ENCODE data around the gene ADPRHL1.

DNA sequence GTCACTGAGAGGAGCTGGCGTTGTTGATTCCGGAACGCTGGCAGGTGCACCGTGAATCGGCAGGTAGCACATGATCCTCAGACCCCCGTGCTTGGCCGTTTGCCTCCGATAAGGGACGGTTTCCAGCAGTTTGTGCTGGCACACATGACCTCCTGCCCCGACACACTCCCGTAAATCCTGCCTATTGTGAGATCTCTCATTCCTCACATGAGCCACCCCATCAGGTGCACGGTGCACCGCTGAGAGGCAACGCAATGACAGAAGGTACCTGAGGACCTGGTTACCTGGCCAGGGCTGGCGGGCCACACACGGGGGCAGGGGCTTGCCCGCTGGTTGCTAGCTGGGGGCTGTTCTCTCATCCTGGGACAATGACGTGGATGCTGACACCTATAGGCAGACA is 2.1 kb upstream of the ADPRHL1 start:
- TF ChIP-seq, protein P1, sequence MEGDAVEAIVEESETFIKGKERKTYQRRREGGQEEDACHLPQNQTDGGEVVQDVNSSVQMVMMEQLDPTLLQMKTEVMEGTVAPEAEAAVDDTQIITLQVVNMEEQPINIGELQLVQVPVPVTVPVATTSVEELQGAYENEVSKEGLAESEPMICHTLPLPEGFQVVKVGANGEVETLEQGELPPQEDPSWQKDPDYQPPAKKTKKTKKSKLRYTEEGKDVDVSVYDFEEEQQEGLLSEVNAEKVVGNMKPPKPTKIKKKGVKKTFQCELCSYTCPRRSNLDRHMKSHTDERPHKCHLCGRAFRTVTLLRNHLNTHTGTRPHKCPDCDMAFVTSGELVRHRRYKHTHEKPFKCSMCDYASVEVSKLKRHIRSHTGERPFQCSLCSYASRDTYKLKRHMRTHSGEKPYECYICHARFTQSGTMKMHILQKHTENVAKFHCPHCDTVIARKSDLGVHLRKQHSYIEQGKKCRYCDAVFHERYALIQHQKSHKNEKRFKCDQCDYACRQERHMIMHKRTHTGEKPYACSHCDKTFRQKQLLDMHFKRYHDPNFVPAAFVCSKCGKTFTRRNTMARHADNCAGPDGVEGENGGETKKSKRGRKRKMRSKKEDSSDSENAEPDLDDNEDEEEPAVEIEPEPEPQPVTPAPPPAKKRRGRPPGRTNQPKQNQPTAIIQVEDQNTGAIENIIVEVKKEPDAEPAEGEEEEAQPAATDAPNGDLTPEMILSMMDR (IDR thresholded peaks at IDR 0.05), result no peak
- no peak for TF ChIP-seq EZH2 (IDR thresholded peaks at IDR 0.05)
- TF ChIP-seq EZH2phosphoT487 (IDR thresholded peaks at IDR 0.05), result no peak
